Caco-2 (cell line): ENCODE results near the gene LRRC1. TPM values are rescaled to one million over a fixed set of nuclear protein-coding genes. Genes with fewer than 3 reads are reported as not detected.

ENCODE experiments used
- BruUV-seq: library from RNA; stranded (reverse); fragments of 400-500 nt; replicated peaks from 2 replicates; lab custom pipeline; 2021; lab: Mats Ljungman, UMichigan
- CTCF ChIA-PET: fragments of 300-600 bp; sonication (Branson Sonifier 250); formaldehyde crosslinking; loops from one replicate; lab custom pipeline; 2022; ENCODE audit warnings: antibody characterized with exemption; lab: Charles Lee
- POLR2A ChIA-PET: fragments of 300-600 bp; sonication (Branson Sonifier 250); formaldehyde crosslinking; loops from one replicate; lab custom pipeline; 2022; ENCODE audit warnings: antibody characterized with exemption; lab: Charles Lee
- DNase-seq, 2 experiments: peaks; one replicate each; pipeline versions ENCODE4 v3.0.0 to v3.0.0-alpha.2; 2020 to 2022
- H3K27me3 ChIP-seq: replicated peaks from 2 replicates; pipeline ENCODE4 v1.6.0; 2011; ENCODE audit warnings: low read length; ENCODE audit not compliant: control insufficient read depth, insufficient read depth
- H3K36me3 ChIP-seq: 2 replicates; pipeline ENCODE4 v1.5.1; 2011; ENCODE audit warnings: low read length; ENCODE audit not compliant: control insufficient read depth, insufficient read depth
- H3K4me1 ChIP-seq: fragments of 250-450 bp; sonication (Bioruptor Pico); 2 replicates; pipeline ENCODE4 v1.5.1; 2020; ENCODE audit warnings: mild to moderate bottlenecking
- H3K4me3 ChIP-seq: 2 replicates; pipeline ENCODE4 v1.5.1; 2011; ENCODE audit warnings: low read depth, mild to moderate bottlenecking, control low read depth, low read length
- H3K9me3 ChIP-seq: fragments of 250-450 bp; sonication (Bioruptor Pico); 2 replicates; pipeline ENCODE4 v1.5.1; 2020; ENCODE audit warnings: mild to moderate bottlenecking, moderate library complexity
- H3K27ac Mint-ChIP-seq: one replicate; pipeline ENCODE4 v1.8.0; 2022; ENCODE audit warnings: mixed read lengths; ENCODE audit not compliant: unreplicated experiment
- H3K27me3 Mint-ChIP-seq: one replicate; pipeline ENCODE4 v1.8.0; 2022; ENCODE audit warnings: mixed read lengths; ENCODE audit not compliant: insufficient read depth, unreplicated experiment
- H3K36me3 Mint-ChIP-seq: one replicate; pipeline ENCODE4 v1.8.0; 2022; ENCODE audit warnings: mild to moderate bottlenecking, mixed read lengths; ENCODE audit not compliant: insufficient read depth, unreplicated experiment
- H3K4me1 Mint-ChIP-seq: one replicate; pipeline ENCODE4 v1.8.0; 2022; ENCODE audit warnings: low read depth, mixed read lengths; ENCODE audit not compliant: unreplicated experiment
- H3K4me3 Mint-ChIP-seq: one replicate; pipeline ENCODE4 v1.8.0; 2022; ENCODE audit warnings: mild to moderate bottlenecking, moderate library complexity, mixed read lengths; ENCODE audit not compliant: unreplicated experiment
- H3K9me3 Mint-ChIP-seq: one replicate; pipeline ENCODE4 v1.8.0; 2022; ENCODE audit warnings: mixed read lengths; ENCODE audit not compliant: unreplicated experiment
- intact Hi-C: fragments of 100-400 bp; cut with micrococcal nuclease; formaldehyde crosslinking; loops from one replicate; pipeline ENCODE4 v1.10.0; 2022; ENCODE audit not compliant: unreplicated experiment
- total RNA-seq: library from RNA; stranded (reverse); gene quantifications from 2 replicates; pipeline ENCODE4 v1.2.3, GENCODE V29; 2022
- TF ChIP-seq, protein P1 (sequence below), 2 experiments: fragments of 200-600 bp in 1 of 2; IDR thresholded peaks; 1 replicate in 1 of 2; 2 replicates in 1 of 2; pipeline versions ENCODE4 v1.5.1 to v1.8.0; 2011 to 2022; ENCODE audit warnings: antibody characterized with exemption in 1 of 2, control low read depth in 1 of 2, inconsistent platforms in 1 of 2, low read depth in 1 of 2, low read length in 1 of 2, mild to moderate bottlenecking in 1 of 2, moderate library complexity in 1 of 2; ENCODE audit not compliant: insufficient read depth in 1 of 2, severe bottlenecking in 1 of 2, unreplicated experiment in 1 of 2

LRRC1 gene
- total RNA-seq, 1 experiment from 2014 or later: 60.8 TPM

DNA sequence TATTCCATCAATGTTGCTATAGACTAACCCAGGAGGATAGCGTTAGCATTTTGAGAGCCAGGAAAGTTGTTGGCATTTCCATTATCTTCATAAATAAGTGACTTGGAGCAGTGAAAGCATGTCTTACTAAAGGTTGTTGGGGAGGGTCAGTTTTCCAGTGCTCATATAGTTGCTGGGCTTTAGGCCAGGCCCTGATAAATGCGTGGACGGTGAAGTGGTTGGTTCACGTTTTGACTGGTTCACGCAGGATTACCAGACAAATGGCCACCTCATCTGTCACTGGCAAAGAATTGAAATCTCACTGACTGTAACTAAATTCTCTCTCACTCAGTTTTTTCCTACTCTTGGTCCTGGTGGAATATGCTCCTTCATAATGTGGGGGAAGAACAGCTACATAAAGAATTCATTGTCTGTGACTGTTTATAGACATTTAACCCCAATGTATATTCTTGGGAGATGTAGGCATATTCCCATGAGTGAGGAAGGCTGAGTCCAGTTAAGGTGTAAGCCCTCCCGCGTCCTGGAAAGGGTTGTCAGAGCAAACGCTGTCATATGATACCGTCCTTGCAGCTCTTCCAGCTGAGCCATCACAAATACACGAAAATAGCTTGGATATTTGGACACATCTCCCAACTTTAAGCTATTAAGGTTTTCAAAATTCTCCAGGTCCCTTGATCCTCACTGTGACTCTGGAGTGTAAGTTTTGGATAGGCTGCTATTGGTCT lies 27.8 kb downstream of the LRRC1 start:
- no peak for DNase-seq
- no peaks in the 10 kb centered on the region for H3K9me3 ChIP-seq
- no peaks in the 10 kb centered on the region for H3K36me3 ChIP-seq
- CTCF ChIA-PET: no interaction called here
- TF ChIP-seq, protein P1, sequence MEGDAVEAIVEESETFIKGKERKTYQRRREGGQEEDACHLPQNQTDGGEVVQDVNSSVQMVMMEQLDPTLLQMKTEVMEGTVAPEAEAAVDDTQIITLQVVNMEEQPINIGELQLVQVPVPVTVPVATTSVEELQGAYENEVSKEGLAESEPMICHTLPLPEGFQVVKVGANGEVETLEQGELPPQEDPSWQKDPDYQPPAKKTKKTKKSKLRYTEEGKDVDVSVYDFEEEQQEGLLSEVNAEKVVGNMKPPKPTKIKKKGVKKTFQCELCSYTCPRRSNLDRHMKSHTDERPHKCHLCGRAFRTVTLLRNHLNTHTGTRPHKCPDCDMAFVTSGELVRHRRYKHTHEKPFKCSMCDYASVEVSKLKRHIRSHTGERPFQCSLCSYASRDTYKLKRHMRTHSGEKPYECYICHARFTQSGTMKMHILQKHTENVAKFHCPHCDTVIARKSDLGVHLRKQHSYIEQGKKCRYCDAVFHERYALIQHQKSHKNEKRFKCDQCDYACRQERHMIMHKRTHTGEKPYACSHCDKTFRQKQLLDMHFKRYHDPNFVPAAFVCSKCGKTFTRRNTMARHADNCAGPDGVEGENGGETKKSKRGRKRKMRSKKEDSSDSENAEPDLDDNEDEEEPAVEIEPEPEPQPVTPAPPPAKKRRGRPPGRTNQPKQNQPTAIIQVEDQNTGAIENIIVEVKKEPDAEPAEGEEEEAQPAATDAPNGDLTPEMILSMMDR (IDR thresholded peaks at IDR 0.05; ENCODE audit: insufficient read depth in 1 of 2, low read depth in 1 of 2, low read length in 1 of 2, severe bottlenecking in 1 of 2, unreplicated experiment in 1 of 2): no peak
- H3K4me3 ChIP-seq: no peak overlapping the region
- Mint-ChIP-seq H3K9me3 (no peaks in the 10 kb centered on the region), H3K36me3 (peaks cover 4% of the 10 kb centered on the region), H3K4me1 (peaks cover 51% of the 10 kb centered on the region), H3K4me3 (no peak overlapping the region), H3K27ac (no peak overlapping the region), H3K27me3 (no peaks in the 10 kb centered on the region)
- H3K4me1 ChIP-seq: peaks cover 40% of the 10 kb centered on the region
- no peaks in the 10 kb centered on the region for H3K27me3 ChIP-seq
- POLR2A ChIA-PET: no interaction called here
- BruUV-seq: no TSS peak
- intact Hi-C loops: no loop called here

DNA sequence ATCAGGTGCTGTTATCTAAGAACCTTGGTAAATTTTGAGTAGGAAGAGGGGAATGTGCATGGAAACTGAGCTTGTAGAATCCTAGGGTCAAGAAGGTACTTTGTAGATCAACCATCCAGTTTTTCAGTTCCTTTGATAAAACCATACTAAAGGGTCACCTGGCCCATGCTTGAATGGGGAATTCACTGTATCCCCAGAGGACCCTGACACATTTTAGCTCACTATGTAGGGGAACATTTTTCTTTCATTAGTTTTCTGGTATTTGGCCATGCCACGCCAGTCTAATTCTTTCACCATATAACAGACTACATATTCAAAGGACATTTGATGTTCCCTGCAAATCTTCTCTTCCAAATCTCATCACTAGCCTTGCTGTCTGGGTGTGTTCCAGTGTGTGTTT lies 29.9 kb downstream of the LRRC1 start:
- Mint-ChIP-seq H3K36me3 (peaks cover 4% of the 10 kb centered on the region), H3K4me1 (peaks cover 61% of the 10 kb centered on the region), H3K27me3 (no peaks in the 10 kb centered on the region), H3K4me3 (no peak overlapping the region), H3K9me3 (no peaks in the 10 kb centered on the region), H3K27ac (no peak overlapping the region)
- ChIA-PET POLR2A (no interaction called here), CTCF (no interaction called here)
- H3K9me3 ChIP-seq: no peaks in the 10 kb centered on the region
- DNase-seq: no peak
- TF ChIP-seq, protein P1 (IDR thresholded peaks at IDR 0.05; ENCODE audit: insufficient read depth in 1 of 2, low read depth in 1 of 2, low read length in 1 of 2, severe bottlenecking in 1 of 2, unreplicated experiment in 1 of 2): no peak
- no peak overlapping the region for H3K4me3 ChIP-seq
- intact Hi-C loops: no loop called here
- peaks cover 52% of the 10 kb centered on the region for H3K4me1 ChIP-seq
- BruUV-seq: no TSS peak
- H3K36me3 ChIP-seq: no peaks in the 10 kb centered on the region
- no peaks in the 10 kb centered on the region for H3K27me3 ChIP-seq

DNA sequence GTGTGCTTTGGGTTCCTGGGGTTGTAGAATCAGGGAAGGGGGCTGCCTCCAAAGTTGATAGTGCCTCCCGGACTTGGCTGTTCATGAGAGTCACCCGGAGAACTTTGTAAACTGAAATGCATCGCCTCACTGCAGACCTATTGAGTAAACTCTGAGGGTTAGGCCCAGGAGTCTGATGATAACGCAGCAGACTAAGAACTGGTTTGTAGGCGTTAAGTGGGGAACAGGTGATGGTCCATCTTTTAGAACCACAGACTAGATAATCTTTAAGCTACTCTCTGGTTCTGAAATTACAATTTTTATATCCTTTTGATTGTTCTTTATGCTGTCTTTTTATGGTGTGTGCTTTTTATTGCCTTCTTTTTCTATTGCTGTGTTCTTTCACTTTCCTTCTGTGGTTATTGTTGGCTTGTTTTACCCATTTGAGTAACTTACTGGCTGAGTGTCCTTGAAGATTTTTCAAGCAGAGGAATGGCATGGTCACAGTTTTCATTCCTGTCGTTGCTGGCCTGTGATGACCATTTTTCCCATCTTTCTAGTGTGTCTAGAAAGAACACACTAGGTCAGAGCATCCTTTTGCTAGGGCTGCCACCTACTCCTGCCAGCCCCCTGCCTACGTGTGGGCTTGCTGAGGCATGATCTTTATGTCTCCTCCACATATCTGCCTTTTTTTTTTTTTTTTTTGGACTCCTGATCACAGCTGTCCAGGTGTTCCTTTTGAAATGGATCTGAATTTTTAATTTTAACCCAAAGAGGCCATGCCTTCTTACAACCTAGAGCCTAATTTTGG lies 30.9 kb downstream of the LRRC1 start:
- no peak for DNase-seq

More for the DNA sequence above, 30.9 kb downstream of the LRRC1 start:
- intact Hi-C loops: no loop called here
- H3K9me3 ChIP-seq: no peaks in the 10 kb centered on the region
- POLR2A ChIA-PET: no interaction called here
- Mint-ChIP-seq H3K4me1 (peaks cover 69% of the 10 kb centered on the region), H3K36me3 (peaks cover 9% of the 10 kb centered on the region), H3K27ac (no peak overlapping the region), H3K4me3 (no peak overlapping the region), H3K9me3 (no peaks in the 10 kb centered on the region), H3K27me3 (no peaks in the 10 kb centered on the region)
- no TSS peak for BruUV-seq
- H3K27me3 ChIP-seq: no peaks in the 10 kb centered on the region
- H3K4me3 ChIP-seq: no peak overlapping the region
- CTCF ChIA-PET: no interaction called here
- no peaks in the 10 kb centered on the region for H3K36me3 ChIP-seq
- peaks cover 61% of the 10 kb centered on the region for H3K4me1 ChIP-seq
- TF ChIP-seq, protein P1 (IDR thresholded peaks at IDR 0.05; ENCODE audit: insufficient read depth in 1 of 2, low read depth in 1 of 2, low read length in 1 of 2, severe bottlenecking in 1 of 2, unreplicated experiment in 1 of 2): no peak
